ENCODE measurements around the gene DLG2.

The DLG2 gene

DNA sequence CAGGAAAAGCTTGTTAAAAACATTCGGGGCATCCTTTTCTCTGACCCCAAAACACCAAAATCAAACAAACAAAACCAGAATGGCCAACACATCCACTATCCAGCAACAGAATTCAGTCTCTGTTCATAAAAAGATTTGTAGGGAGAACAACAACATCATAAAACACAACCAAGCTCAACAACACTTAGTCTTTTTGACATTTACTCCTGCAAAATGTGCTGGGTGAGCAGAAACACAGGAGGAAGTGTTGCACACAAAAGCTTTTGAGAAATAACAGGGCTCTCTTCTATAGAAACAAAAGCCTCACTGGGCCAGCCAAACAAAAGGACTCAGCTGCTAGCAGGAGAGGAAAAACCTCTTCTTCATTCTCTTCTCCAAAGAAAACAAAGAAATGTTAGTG, 1604.9 kb downstream of the DLG2 start:
- Mint-ChIP-seq H3K27me3 (no peaks in the 10 kb centered on the region), H3K4me1 (no peaks in the 10 kb centered on the region), H3K4me3 (no peak overlapping the region)

DNA sequence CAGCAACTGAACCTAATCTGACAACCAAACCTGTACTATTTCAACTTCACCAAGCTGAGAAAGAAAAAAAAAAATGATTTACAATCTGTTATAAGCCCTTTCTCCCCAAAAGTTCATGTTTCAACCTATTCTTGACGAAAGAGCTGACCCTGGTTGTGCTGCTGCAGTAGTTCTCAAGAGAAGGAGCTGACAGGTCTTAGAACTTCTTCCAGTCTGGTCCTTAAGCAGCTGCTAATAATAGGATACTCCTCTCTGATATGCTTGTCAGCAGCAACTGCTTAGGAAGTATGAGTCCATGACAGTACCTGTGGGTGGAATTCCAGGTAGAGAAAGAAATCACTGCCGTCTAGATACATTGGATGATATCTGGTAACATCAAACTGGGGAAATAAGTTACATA, 1605.9 kb downstream of the DLG2 start:
- Mint-ChIP-seq H3K9me3 (peaks cover 9% of the 10 kb centered on the region), H3K4me1 (no peaks in the 10 kb centered on the region), H3K27me3 (no peaks in the 10 kb centered on the region), H3K27ac (no peak overlapping the region), H3K36me3 (no peaks in the 10 kb centered on the region), H3K4me3 (no peak overlapping the region)

More for the DNA sequence above, 1604.9 kb downstream of the DLG2 start:
- Mint-ChIP-seq H3K9me3 (peaks cover 9% of the 10 kb centered on the region), H3K27ac (no peak overlapping the region), H3K36me3 (no peaks in the 10 kb centered on the region)

DNA sequence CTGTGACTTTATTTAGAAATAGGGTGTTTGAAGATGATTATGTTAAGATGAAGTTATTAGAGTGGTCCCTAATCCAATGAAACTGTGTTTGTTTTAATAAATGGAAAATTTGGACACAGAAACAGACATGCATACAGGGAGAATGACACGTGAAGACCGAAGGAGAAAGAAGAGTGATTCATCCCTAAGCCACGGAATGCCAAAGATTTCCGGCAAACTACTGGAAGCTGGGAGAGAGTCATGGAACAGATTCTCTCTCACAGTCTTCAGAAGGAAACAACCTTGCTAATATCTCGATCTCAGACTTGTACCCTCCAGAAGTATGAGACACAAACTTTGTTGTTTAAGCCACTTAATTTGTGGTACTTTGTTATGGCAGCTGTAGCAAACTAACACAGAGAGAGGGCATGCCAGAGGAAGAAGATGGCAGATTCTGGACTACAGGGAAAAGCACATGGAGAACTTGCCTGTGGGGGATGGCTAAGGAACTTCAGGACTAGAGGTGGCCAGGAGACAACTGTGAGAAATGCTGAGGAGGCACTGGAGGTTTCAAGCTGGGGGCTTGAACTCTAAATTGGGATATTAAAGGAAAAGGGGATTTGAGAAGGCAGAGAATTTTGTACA, 1607.5 kb downstream of the DLG2 start:
- Mint-ChIP-seq H3K36me3 (no peaks in the 10 kb centered on the region), H3K9me3 (peaks cover 9% of the 10 kb centered on the region), H3K4me3 (no peak overlapping the region), H3K27ac (no peak overlapping the region), H3K27me3 (no peaks in the 10 kb centered on the region), H3K4me1 (no peaks in the 10 kb centered on the region)

DNA sequence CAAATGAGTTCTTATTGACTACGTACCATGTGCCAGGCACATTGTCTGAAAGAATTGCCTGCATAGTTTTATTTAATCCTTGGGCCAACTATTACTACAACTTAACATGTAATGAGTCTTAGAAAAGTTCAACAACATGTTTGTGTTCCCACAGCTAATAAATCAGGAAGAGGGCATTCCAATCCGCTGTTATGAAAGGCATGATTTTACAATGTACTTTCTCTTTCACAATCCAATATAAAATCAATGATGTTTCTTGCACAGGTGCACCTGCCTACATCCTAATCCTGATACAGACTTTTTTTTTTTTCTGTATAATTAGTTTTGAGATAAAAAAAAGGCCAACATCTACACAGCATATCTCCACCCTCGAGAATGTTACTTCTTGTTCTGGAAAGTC, 1612.6 kb downstream of the DLG2 start:
- no peak overlapping the region for H3K4me3 Mint-ChIP-seq
- no peak overlapping the region for H3K27ac Mint-ChIP-seq
- peaks cover 4% of the 10 kb centered on the region for H3K9me3 Mint-ChIP-seq
- no peaks in the 10 kb centered on the region for H3K27me3 Mint-ChIP-seq
- no peaks in the 10 kb centered on the region for H3K4me1 Mint-ChIP-seq
- no peaks in the 10 kb centered on the region for H3K36me3 Mint-ChIP-seq

DNA sequence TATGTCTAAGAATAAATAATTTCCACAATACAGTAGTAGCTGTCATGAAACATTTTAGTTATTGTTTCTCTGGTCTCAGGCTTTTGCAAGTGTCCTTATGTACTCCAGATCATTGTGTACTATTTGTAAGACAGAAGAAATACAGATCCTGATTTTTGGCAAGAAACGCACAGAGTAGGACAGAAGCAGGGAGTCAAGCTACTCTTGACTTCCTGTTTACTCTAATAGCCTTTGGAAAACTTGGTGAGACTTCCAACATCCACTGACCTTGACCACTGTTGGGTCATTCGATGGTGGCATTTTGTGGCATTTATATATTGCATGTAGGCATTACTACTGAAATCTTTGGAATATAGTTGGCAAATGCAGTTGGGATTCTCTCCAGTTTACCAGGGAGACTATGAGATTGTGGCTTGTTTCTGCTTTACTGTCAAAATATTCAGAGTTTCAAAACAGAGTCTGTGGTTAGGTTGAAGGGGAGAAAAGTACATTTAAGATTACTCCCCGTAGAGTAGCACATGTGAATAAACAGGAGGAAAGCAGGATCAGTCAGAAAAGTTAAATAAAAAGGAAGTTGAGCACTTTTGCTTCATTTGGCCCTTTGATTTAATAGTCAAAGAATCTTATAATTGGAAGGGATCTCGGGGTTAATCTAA, 1614.8 kb downstream of the DLG2 start:
- Mint-ChIP-seq H3K36me3 (no peaks in the 10 kb centered on the region), H3K9me3 (peaks cover 4% of the 10 kb centered on the region), H3K4me1 (no peaks in the 10 kb centered on the region), H3K27ac (no peak overlapping the region), H3K4me3 (no peak overlapping the region), H3K27me3 (no peaks in the 10 kb centered on the region)

DNA sequence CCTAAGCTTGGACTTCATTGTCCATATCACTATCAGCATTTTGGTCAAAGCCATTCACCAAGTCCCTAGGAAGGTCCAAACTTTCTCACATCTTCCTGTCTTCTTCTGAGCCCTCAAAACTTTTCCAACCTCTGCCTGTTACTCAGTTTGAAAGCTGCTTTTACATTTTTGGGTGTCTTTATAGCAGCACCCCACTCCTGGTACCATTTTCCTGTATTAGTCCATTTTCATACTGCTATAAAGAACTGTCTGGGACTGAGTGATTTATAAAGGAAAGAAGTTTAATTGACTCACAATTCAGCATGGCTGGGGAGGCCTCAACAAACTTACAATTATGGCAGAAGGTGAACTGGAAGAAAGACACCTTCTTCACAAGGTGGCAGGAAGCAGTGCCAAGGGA, 1624.0 kb downstream of the DLG2 start:
- Mint-ChIP-seq H3K4me3 (no peak overlapping the region), H3K36me3 (no peaks in the 10 kb centered on the region), H3K27me3 (no peaks in the 10 kb centered on the region), H3K27ac (no peak overlapping the region), H3K9me3 (peaks cover 52% of the 10 kb centered on the region), H3K4me1 (no peaks in the 10 kb centered on the region)

DNA sequence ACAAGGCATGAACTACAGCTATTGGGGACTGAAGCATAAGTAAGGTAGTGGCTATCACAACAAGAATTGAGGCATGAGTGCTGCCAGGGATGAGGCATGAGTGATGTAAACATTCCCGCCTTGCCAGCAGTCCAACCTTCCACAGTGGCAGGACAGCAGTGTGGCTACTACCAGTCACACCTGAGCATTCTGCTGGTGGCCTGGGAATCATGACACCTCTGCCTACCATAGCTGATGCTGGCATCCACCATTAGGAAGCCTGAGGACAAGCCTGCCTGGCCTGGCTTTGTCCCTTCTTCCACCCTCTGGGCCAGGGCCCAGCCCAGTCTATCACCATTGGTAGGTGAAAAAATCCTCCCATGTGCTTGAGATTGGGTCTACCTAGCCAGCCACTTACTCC, 1628.2 kb downstream of the DLG2 start:
- Mint-ChIP-seq H3K4me3 (no peak overlapping the region), H3K27ac (no peak overlapping the region), H3K27me3 (peaks cover 2% of the 10 kb centered on the region), H3K9me3 (peaks cover 35% of the 10 kb centered on the region), H3K36me3 (no peaks in the 10 kb centered on the region), H3K4me1 (no peaks in the 10 kb centered on the region)

DNA sequence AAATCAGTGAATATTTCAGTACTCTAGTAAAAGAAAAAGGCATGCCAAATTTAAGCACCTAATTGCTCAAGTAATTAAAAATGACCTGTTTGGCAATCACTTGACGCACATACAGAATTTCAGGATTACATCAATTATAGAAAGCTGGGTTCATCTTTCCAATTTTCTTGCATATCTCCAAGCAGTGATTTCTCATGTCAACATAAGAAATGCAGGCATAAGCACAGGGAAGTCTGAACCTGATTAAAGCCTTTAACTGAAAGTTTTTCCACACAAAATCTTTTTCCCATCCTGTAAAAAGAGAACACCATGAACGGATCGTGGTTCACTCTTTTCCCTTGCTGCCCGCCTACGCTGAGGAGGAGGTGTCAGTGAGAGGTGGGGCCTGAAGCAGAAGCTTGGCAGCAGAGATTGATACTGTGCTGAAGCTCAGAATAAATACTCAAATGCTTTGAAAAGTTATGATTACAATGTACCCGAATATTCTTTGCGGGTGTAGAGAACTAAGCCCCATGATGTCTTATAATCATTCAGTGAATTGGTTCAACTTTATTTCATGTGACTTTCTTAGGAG, 1636.9 kb downstream of the DLG2 start:
- Mint-ChIP-seq H3K27me3 (peaks cover 2% of the 10 kb centered on the region), H3K4me1 (no peaks in the 10 kb centered on the region), H3K27ac (no peak overlapping the region), H3K4me3 (no peak overlapping the region), H3K36me3 (no peaks in the 10 kb centered on the region), H3K9me3 (peaks cover 33% of the 10 kb centered on the region)

DNA sequence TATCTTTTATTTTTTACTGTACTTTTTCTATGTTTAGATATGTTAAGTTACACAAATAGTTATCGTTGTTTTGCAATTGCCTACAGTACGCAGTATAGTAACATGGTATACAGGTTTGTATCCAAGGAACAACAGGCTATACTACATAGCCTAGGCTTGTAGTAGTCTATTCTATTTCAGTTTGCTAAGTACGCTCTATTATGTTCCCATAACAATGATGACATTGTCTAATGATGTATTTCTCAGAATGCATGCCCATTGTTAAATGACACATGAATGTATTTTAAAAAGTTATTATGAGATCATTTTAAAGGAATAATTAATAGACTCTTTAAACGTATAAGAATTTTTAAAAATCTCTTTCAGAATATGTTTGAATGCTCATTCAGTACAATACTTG, 1644.3 kb downstream of the DLG2 start:
- Mint-ChIP-seq H3K4me1 (no peaks in the 10 kb centered on the region), H3K4me3 (no peak overlapping the region), H3K27me3 (no peaks in the 10 kb centered on the region), H3K27ac (no peak overlapping the region), H3K36me3 (no peaks in the 10 kb centered on the region), H3K9me3 (peaks cover 6% of the 10 kb centered on the region)

DNA sequence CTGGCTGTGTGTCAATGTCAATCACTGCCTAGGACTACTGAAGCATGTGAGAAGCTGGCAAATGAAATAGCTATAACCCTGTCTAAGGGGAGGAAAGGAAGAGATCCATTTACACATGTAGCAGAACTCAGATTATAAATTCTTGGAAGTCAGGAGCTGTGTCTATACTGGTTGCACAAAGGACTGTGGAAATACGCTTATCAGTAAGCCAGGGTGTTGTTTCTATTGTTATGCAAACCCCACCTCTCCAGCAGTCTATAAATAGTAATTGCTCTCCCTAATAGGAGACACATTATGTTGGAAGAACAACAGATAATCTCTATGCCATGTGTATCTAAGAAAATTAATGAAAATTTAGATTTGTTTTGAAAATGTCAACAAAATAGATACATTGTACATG, 1647.6 kb downstream of the DLG2 start:
- H3K27me3 Mint-ChIP-seq = no peaks in the 10 kb centered on the region

DNA sequence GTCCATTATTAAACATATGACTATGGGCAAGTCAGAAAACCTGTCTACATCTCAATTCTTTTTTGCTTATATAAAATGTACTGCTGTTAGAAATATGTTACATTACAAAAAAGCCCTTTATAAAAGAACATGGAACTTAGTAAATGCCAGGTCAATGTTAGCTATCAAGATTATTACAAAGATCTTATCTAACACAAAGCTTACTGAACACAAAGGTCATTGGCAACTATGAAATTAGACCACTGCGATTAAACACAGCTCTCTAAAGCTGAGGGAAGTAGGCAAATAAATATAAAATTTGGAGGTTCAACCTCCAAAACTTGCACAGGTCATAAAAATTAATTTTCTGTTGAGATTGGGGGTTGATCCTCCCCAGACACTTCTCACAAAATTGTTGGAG, 1648.2 kb downstream of the DLG2 start:
- H3K27ac Mint-ChIP-seq = no peak overlapping the region
- no peak overlapping the region for H3K4me3 Mint-ChIP-seq
- no peaks in the 10 kb centered on the region for H3K4me1 Mint-ChIP-seq
- no peaks in the 10 kb centered on the region for H3K27me3 Mint-ChIP-seq
- no peaks in the 10 kb centered on the region for H3K36me3 Mint-ChIP-seq
- no peaks in the 10 kb centered on the region for H3K9me3 Mint-ChIP-seq

More for the DNA sequence above, 1647.6 kb downstream of the DLG2 start:
- no peaks in the 10 kb centered on the region for H3K9me3 Mint-ChIP-seq
- no peak overlapping the region for H3K27ac Mint-ChIP-seq
- no peaks in the 10 kb centered on the region for H3K4me1 Mint-ChIP-seq
- H3K36me3 Mint-ChIP-seq = no peaks in the 10 kb centered on the region
- H3K4me3 Mint-ChIP-seq = no peak overlapping the region

DNA sequence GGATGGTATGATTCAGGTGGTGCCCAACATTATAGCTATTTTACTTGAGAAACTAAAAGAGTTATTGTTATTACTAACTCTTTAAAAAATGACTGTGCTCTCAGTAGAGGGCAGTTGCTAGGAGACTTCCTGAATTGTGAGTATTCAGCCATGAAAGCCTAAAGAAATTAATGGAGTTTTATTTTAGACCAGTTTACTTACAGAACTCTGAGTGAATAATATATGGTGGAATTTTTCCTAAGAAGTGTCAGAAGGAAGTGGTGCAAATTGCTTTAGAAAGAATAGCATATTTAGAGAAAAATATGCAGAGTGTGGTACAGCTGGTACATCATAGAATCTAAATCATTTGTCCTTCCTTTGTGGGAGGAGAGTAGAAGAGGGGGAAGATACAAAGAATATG, 1651.1 kb downstream of the DLG2 start:
- Mint-ChIP-seq H3K27me3 (no peaks in the 10 kb centered on the region), H3K27ac (no peak overlapping the region), H3K4me1 (no peaks in the 10 kb centered on the region), H3K36me3 (no peaks in the 10 kb centered on the region), H3K9me3 (no peaks in the 10 kb centered on the region), H3K4me3 (no peak overlapping the region)

DNA sequence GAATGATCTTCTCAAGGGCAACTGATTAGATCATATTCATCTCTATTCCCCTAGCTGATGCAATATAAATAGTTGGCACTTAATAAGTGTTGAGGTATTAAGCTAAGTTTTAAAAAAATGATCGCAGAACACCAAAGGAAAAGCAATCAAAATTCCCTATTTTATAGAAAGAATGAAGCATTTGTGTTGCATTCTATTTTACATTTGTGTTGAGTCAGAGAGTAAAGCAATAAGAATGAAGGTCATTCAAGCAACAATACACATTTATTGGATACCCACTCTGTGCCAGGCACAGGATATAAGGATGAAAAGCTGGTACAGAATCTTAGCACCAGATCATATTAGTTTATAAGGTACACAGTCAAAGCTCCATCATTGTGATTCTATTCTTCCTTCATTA, 1654.6 kb downstream of the DLG2 start:
- H3K4me1 Mint-ChIP-seq = no peaks in the 10 kb centered on the region
- no peaks in the 10 kb centered on the region for H3K9me3 Mint-ChIP-seq
- peaks cover 2% of the 10 kb centered on the region for H3K27me3 Mint-ChIP-seq
- no peak overlapping the region for H3K4me3 Mint-ChIP-seq
- H3K27ac Mint-ChIP-seq = no peak overlapping the region
- H3K36me3 Mint-ChIP-seq = no peaks in the 10 kb centered on the region

DNA sequence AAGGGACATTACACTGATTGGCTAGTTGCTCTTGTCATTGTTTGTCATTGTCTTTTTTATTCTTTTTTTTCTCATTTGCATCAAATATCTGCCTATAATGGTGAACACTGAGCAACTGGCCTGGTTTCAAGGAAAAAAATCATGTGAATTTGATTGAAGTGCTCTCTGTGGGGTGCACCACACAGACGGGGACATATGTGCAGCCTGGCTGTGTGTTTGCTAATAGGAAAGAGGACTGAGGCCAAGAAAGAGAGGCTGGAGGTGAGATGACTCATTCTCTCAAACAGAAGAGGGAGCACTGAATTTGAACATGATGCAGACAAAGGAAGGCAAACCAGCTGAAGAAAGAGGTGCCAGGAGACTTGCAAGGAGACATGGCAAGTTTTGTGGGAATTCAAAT, 1656.1 kb downstream of the DLG2 start:
- Mint-ChIP-seq H3K4me3 (no peak overlapping the region), H3K36me3 (no peaks in the 10 kb centered on the region), H3K4me1 (no peaks in the 10 kb centered on the region), H3K27ac (no peak overlapping the region), H3K27me3 (peaks cover 2% of the 10 kb centered on the region), H3K9me3 (no peaks in the 10 kb centered on the region)

DNA sequence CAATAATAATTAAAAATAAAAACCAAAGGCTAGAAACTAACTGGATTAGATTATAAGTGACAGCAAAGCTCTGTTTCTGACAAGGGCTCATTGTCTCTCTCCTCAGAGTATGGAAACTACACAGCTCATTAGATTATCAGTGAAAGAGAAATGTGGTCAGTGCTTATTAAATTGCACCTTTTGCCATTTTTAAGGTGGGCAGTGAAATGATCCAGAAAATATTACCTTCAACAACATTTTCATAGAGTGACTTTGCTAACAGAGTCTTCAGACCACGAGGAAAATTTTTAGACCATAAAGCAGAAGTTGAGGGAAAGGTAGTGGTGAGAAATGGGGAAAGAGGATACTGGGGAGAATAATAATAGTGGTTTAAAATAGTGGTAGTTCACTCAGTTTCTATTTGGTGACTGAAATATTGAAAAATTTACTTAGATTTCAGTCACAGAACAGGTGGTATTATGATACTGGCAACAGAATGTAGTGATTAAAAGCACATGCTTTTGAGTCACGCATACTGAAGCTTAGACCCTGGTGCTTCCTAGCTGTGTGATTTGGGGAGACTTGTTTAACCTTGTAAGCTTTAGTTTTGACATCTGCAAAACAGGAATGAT, 1657.0 kb downstream of the DLG2 start:
- Mint-ChIP-seq H3K27me3 (peaks cover 2% of the 10 kb centered on the region), H3K27ac (no peak overlapping the region), H3K4me3 (no peak overlapping the region), H3K36me3 (no peaks in the 10 kb centered on the region), H3K9me3 (no peaks in the 10 kb centered on the region), H3K4me1 (no peaks in the 10 kb centered on the region)

All from activated naive CD4-positive, alpha-beta T cell treated with anti-CD3 and anti-CD28 coated beads, Interleukin-2, amount 50 U/mL, for 24 hours (primary cell).